OCI-LY3 (cell line): ENCODE data around the gene TNFAIP2.
"Not testable (repeated sequence)": the region's sequence is repeated elsewhere in the genome, so short reads cannot be mapped to it uniquely, and the experiment has no call there.

Source experiments
- EZH2phosphoT487 ChIP-seq: fragments of 200-600 bp; shearing (Covaris generic); IDR thresholded peaks from 2 replicates; pipeline ENCODE4 v1.6.1; 2018; ENCODE audit warnings: antibody characterized with exemption, mixed run types, low read depth
- TF ChIP-seq, protein P1 (sequence below): fragments of 200-600, 300-600 bp; sonication (generic); IDR thresholded peaks from 2 replicates; pipeline ENCODE4 v1.5.1; 2014; ENCODE audit warnings: antibody characterized with exemption, low read length, low read depth

DNA sequence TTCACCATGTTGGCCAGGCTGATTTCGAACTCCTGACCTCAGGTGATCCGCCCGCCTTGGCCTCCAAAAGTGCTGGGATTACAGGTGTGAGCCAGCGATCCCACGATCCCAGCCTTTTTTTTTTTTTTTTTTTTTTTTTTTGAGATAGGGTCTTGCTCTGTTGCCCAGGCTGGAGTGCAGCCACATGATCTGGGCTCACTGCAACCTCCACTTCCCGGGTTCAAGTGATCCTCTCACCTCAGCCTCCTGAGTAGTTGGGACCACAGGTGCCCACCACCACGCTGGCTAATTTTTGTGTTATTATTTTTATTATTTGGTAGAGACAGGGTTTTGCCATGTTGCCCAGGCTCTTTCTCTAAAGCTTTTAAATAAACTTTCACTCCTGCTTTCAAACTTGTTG is 5.8 kb upstream of the TNFAIP2 start:
- TF ChIP-seq, protein P1, sequence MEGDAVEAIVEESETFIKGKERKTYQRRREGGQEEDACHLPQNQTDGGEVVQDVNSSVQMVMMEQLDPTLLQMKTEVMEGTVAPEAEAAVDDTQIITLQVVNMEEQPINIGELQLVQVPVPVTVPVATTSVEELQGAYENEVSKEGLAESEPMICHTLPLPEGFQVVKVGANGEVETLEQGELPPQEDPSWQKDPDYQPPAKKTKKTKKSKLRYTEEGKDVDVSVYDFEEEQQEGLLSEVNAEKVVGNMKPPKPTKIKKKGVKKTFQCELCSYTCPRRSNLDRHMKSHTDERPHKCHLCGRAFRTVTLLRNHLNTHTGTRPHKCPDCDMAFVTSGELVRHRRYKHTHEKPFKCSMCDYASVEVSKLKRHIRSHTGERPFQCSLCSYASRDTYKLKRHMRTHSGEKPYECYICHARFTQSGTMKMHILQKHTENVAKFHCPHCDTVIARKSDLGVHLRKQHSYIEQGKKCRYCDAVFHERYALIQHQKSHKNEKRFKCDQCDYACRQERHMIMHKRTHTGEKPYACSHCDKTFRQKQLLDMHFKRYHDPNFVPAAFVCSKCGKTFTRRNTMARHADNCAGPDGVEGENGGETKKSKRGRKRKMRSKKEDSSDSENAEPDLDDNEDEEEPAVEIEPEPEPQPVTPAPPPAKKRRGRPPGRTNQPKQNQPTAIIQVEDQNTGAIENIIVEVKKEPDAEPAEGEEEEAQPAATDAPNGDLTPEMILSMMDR: not testable (repeated sequence)
- not testable (repeated sequence) for TF ChIP-seq EZH2phosphoT487
